ENCODE results near the gene SPPL3.

DNA sequence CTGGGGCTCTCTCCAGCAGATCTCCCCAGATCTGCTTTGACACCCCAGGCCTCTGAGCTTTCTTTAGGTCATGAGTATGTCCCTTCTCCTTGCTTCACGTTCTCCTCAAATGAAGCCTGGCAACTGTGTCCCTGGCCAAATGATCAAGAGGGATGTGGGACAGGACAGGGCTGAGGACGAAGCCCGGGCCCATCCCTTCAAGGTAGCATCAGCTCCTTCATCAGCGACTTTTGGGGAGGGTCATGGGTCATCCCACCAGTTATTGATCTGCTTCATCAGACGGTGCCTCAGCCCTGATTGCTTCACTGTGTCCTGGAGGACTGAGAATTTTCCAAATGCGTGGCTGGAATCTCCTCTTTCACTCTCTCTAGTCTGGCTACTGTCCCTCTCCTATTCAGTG lies 146.2 kb downstream of the SPPL3 start:
- no peak for TF ChIP-seq POLR2A (IDR thresholded peaks at IDR 0.05)
- TF ChIP-seq CTCF (IDR thresholded peaks at IDR 0.05), result no peak
